GM18526 (cell line): Measurements from ENCODE around the gene REXO5.

Experiments used
- POLR2A ChIP-seq: IDR thresholded peaks from 3 replicates; pipeline ENCODE4 v1.6.1; 2011; ENCODE audit not compliant: insufficient read length; ENCODE audit errors: extremely low read depth

Gene REXO5

GRCh38 chr16:20860361-20860760, 54.0 kb downstream of the REXO5 start:
- no peak for TF ChIP-seq POLR2A

GRCh38 chr16:20862162-20862960, 56.0 kb downstream of the REXO5 start:
- TF ChIP-seq POLR2A = no peak

- no peak for TF ChIP-seq POLR2A
Measured at GRCh38 chr16:20865420-20866131, 59.2 kb downstream of the REXO5 start.

GRCh38 chr16:20866145-20866772, 59.9 kb downstream of the REXO5 start:
- TF ChIP-seq POLR2A = no peak

- TF ChIP-seq POLR2A = no peak
Measured at GRCh38 chr16:20866801-20867200, 60.5 kb downstream of the REXO5 start.

GRCh38 chr16:20867585-20867984, 61.3 kb downstream of the REXO5 start:
- no peak for TF ChIP-seq POLR2A

GRCh38 chr16:20868890-20869289, 62.6 kb downstream of the REXO5 start:
- TF ChIP-seq POLR2A = no peak

GRCh38 chr16:20870122-20870820, 63.9 kb downstream of the REXO5 start:
- TF ChIP-seq POLR2A = no peak

GRCh38 chr16:20871258-20871657, 64.9 kb downstream of the REXO5 start:
- TF ChIP-seq POLR2A = no peak

- no peak for TF ChIP-seq POLR2A
Measured at GRCh38 chr16:20871941-20872815, 65.9 kb downstream of the REXO5 start.

GRCh38 chr16:20873331-20873730, 67.0 kb downstream of the REXO5 start:
- no peak for TF ChIP-seq POLR2A

GRCh38 chr16:20874088-20874581, 67.8 kb downstream of the REXO5 start:
- TF ChIP-seq POLR2A = no peak

GRCh38 chr16:20875355-20875650, 69.0 kb downstream of the REXO5 start:
- no peak for TF ChIP-seq POLR2A

- TF ChIP-seq POLR2A = no peak
Measured at GRCh38 chr16:20878682-20879147, 72.4 kb downstream of the REXO5 start.

- TF ChIP-seq POLR2A = no peak
Measured at GRCh38 chr16:20879175-20880040, 73.1 kb downstream of the REXO5 start.
